OCI-LY1 (cell line): ENCODE measurements around the gene TECTB.

ENCODE experiments used
- H2AFZ ChIP-seq: fragments of 200-600 bp; sonication (generic), shearing (Covaris generic); 2 replicates; pipeline ENCODE4 v1.6.0; 2014; ENCODE audit warnings: antibody characterized with exemption, mild to moderate bottlenecking, low read length
- H3F3A ChIP-seq: fragments of 200-600 bp; sonication (generic), shearing (Covaris generic); 2 replicates; pipeline ENCODE4 v1.6.0; 2014; ENCODE audit warnings: mild to moderate bottlenecking, antibody characterized with exemption, low read length, moderate library complexity; ENCODE audit not compliant: insufficient read depth
- H3K27ac ChIP-seq: fragments of 200-600 bp; sonication (generic); 2 replicates; pipeline ENCODE4 v1.5.1; 2014; ENCODE audit warnings: low read length, mixed run types, mild to moderate bottlenecking, low read depth; ENCODE audit not compliant: poor library complexity, severe bottlenecking
- H3K27me3 ChIP-seq: fragments of 200-600 bp; sonication (generic); 2 replicates; pipeline ENCODE4 v1.6.0; 2014; ENCODE audit warnings: antibody characterized with exemption, mild to moderate bottlenecking, low read length, moderate library complexity; ENCODE audit not compliant: insufficient read depth
- H3K36me3 ChIP-seq: fragments of 200-600 bp; sonication (generic); 2 replicates; pipeline ENCODE4 v1.6.1; 2014; ENCODE audit warnings: mild to moderate bottlenecking, antibody characterized with exemption, low read length, moderate library complexity, mixed read lengths; ENCODE audit not compliant: insufficient read depth
- H3K4me1 ChIP-seq: fragments of 200-600 bp; sonication (generic); 2 replicates; pipeline ENCODE4 v1.5.1; 2014; ENCODE audit warnings: mild to moderate bottlenecking, low read length, moderate library complexity; ENCODE audit not compliant: insufficient read depth, severe bottlenecking
- H3K4me2 ChIP-seq: fragments of 200-600 bp; sonication (generic), shearing (Covaris generic); 2 replicates; pipeline ENCODE4 v1.6.1; 2014; ENCODE audit warnings: low read length
- H3K4me3 ChIP-seq: fragments of 200-600 bp; sonication (generic); 2 replicates; pipeline ENCODE4 v1.5.1; 2014; ENCODE audit warnings: low read length, low read depth, mild to moderate bottlenecking, mixed read lengths; ENCODE audit not compliant: poor library complexity, severe bottlenecking
- H3K79me2 ChIP-seq: fragments of 200-600 bp; shearing (Covaris generic); 2 replicates; pipeline ENCODE4 v1.6.1; 2016; ENCODE audit warnings: mixed run types, low read length, mixed read lengths; ENCODE audit not compliant: insufficient read depth
- H3K9ac ChIP-seq: fragments of 200-600 bp; sonication (generic), shearing (Covaris generic); 2 replicates; pipeline ENCODE4 v1.6.1; 2014; ENCODE audit warnings: mild to moderate bottlenecking, low read length, mixed read lengths
- H3K9me2 ChIP-seq: fragments of 200-600 bp; sonication (generic), shearing (Covaris generic); 2 replicates; pipeline ENCODE4 v1.6.1; 2014; ENCODE audit warnings: low read depth, mild to moderate bottlenecking, low read length, mixed read lengths
- H3K9me3 ChIP-seq: fragments of 200-600 bp; shearing (Covaris generic); 2 replicates; pipeline ENCODE4 v1.6.1; 2014; ENCODE audit warnings: low read length, mixed read lengths
- H4K20me1 ChIP-seq: fragments of 200-600 bp; sonication (generic), shearing (Covaris generic); 2 replicates; pipeline ENCODE4 v1.6.0; 2016; ENCODE audit warnings: mild to moderate bottlenecking, low read length; ENCODE audit not compliant: insufficient read depth
- EZH2 ChIP-seq: fragments of 200-600 bp; sonication (generic), shearing (Covaris generic); IDR thresholded peaks from 2 replicates; pipeline ENCODE4 v1.8.0; 2017; ENCODE audit warnings: borderline replicate concordance, mixed run types, mild to moderate bottlenecking, antibody characterized with exemption, low read length, moderate library complexity, mixed read lengths
- TF ChIP-seq, protein P1 (sequence below): fragments of 200-600 bp; sonication (generic), shearing (Covaris generic); IDR thresholded peaks from 2 replicates; pipeline ENCODE4 v1.5.1; 2017; ENCODE audit warnings: mild to moderate bottlenecking, antibody characterized with exemption, low read length, moderate library complexity, mixed read lengths

The TECTB gene

DNA sequence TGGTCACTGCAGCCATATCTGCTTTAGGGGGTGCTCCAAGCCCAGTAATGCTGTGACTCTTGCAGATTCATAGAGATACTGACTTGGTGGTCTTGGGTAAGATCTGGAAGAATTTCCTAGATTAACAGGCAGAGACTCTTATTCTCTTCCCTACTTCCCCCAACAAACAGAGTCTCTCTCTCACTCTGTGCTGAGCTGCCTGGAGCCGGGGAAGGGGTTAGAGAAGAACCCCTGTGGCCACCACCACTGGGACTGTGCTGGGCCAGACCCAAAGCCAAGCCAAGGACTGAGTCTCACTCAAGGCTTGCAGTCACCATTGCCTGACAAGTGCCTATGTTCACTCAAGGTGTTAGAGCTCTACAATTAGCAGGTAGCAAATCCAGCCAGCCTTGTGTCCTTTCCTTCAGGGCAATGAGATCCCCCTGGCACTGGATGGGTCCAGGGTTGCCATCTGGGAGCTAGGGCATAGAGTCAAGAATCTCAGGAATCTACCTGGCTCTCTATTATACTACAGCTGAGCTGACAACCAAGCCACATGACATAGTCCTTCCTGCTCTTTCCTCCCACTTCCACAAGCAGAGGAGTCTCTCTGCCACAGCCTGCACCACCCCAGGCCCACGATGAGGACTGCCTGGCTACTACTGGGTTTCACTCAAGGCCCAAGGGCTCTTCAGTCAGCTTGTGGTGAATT lies 41.4 kb upstream of the TECTB start:
- Histone ChIP-seq H3F3A (no peaks in the 10 kb centered on the region), H2AFZ (no peak overlapping the region), H3K36me3 (no peaks in the 10 kb centered on the region), H3K27me3 (no peaks in the 10 kb centered on the region), H3K4me3 (no peak overlapping the region), H4K20me1 (no peaks in the 10 kb centered on the region), H3K4me1 (no peaks in the 10 kb centered on the region), H3K9ac (no peak overlapping the region), H3K9me3 (no peaks in the 10 kb centered on the region; the same call in 1 of the 2 replicates), H3K27ac (no peak overlapping the region), H3K9me2 (no peaks in the 10 kb centered on the region), H3K4me2 (no peak overlapping the region), H3K79me2 (no peaks in the 10 kb centered on the region)
- TF ChIP-seq, protein P1, sequence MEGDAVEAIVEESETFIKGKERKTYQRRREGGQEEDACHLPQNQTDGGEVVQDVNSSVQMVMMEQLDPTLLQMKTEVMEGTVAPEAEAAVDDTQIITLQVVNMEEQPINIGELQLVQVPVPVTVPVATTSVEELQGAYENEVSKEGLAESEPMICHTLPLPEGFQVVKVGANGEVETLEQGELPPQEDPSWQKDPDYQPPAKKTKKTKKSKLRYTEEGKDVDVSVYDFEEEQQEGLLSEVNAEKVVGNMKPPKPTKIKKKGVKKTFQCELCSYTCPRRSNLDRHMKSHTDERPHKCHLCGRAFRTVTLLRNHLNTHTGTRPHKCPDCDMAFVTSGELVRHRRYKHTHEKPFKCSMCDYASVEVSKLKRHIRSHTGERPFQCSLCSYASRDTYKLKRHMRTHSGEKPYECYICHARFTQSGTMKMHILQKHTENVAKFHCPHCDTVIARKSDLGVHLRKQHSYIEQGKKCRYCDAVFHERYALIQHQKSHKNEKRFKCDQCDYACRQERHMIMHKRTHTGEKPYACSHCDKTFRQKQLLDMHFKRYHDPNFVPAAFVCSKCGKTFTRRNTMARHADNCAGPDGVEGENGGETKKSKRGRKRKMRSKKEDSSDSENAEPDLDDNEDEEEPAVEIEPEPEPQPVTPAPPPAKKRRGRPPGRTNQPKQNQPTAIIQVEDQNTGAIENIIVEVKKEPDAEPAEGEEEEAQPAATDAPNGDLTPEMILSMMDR, result no peak
- TF ChIP-seq EZH2, result no peak

DNA sequence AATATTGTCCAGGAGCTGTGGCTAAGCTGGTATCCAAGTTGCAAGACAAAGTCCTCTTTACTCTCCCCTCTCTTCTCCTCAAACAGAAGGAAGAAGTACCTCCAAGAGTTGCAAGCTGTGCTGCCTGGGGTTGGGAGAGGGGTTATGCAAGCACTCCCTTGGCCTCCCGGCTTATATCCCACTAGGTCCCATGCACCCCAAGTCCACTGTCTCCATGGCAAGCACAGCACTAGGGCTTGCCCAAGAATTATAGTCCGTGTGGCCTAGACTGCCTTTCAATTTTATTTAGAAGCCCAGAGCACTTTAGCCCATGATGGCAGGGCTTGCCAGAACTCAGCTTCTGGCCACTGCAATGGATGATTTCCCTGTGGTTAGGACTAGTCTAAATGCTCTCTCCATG lies 40.4 kb upstream of the TECTB start:
- Histone ChIP-seq H3K27ac (no peak overlapping the region), H3K9ac (no peak overlapping the region), H2AFZ (no peak overlapping the region), H4K20me1 (no peaks in the 10 kb centered on the region), H3K9me3 (no peaks in the 10 kb centered on the region; the same call in 1 of the 2 replicates), H3K79me2 (no peaks in the 10 kb centered on the region), H3K27me3 (no peaks in the 10 kb centered on the region), H3K4me2 (no peak overlapping the region), H3K4me3 (no peak overlapping the region), H3K36me3 (no peaks in the 10 kb centered on the region), H3K9me2 (no peaks in the 10 kb centered on the region), H3K4me1 (no peaks in the 10 kb centered on the region), H3F3A (no peaks in the 10 kb centered on the region)
- TF ChIP-seq, protein P1, result no peak
- TF ChIP-seq EZH2, result no peak

DNA sequence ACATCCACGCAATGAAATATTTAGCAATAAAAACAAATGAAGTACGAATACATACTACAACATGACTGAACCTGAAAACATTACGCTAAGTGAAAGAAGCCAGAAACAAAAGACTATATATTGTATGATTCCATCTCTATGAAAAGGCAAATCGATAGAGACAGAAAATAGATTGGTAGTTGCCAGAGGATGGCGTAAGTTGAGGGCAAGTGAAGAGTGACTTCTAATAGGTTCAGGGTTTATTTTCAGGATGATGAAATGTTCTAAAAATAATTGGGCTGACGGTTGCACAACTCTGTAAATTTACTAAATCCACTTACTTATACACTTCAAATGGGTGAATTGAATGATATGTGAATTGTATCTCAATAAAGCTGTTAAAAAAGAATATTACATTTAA lies 39.5 kb upstream of the TECTB start:
- H3K4me3 ChIP-seq, result no peak overlapping the region
- H3K79me2 ChIP-seq, result no peaks in the 10 kb centered on the region
- no peak overlapping the region for H3K4me2 ChIP-seq
- H3F3A ChIP-seq, result no peaks in the 10 kb centered on the region
- no peaks in the 10 kb centered on the region for H3K4me1 ChIP-seq
- H3K9ac ChIP-seq, result no peak overlapping the region
- H4K20me1 ChIP-seq, result no peaks in the 10 kb centered on the region
- no peaks in the 10 kb centered on the region for H3K27me3 ChIP-seq
- no peaks in the 10 kb centered on the region for H3K36me3 ChIP-seq
- H3K9me2 ChIP-seq, result no peaks in the 10 kb centered on the region
- no peak overlapping the region for H3K27ac ChIP-seq
- no peak for TF ChIP-seq EZH2
- TF ChIP-seq, protein P1, result no peak
- H2AFZ ChIP-seq, result no peak overlapping the region
- H3K9me3 ChIP-seq, result no peaks in the 10 kb centered on the region; the same call in 1 of the 2 replicates
